SK-N-SH (cell line): Measurements from ENCODE around the gene ZNF438. TPM values are rescaled to one million over a fixed set of nuclear protein-coding genes. Genes with fewer than 3 reads are reported as not detected.

Experiments
- CTCF ChIA-PET: fragments of 300-600, 350-600 bp; formaldehyde crosslinking; extraction: SDS; loops from one replicate; lab custom pipeline; 2021; lab: Yijun Ruan, JAX
- POLR2A ChIA-PET: fragments of 350-600 bp; sonication (Branson Sonifier 250); formaldehyde crosslinking; extraction: SDS; loops from one replicate; lab custom pipeline; 2020; ENCODE audit warnings: antibody characterized with exemption, inconsistent platforms; lab: Yijun Ruan, JAX
- DNase-seq: peaks from one replicate; pipeline ENCODE4 v3.0.0; 2012
- H2AFZ ChIP-seq: fragments of 200-600 bp; sonication (generic); 2 replicates; pipeline ENCODE4 v1.8.1; 2016; ENCODE audit warnings: antibody characterized with exemption, mild to moderate bottlenecking, low read depth
- H3F3A ChIP-seq: fragments of 200-600 bp; sonication (generic); replicated peaks from 2 replicates; pipeline ENCODE3; 2016; ENCODE audit warnings: antibody characterized with exemption, mild to moderate bottlenecking; ENCODE audit not compliant: insufficient read depth
- H3K27ac ChIP-seq, 2 experiments: fragments of 200-500 bp in 1 of 2; fragments of 200-600 bp in 1 of 2; sonication (Bioruptor generic) in 1 of 2; sonication (generic), shearing (Covaris generic) in 1 of 2; 2 replicates each; pipeline versions ENCODE4 v1.5.1 to v1.6.1; 2014 to 2016; ENCODE audit warnings: low read depth in 2 of 2, inconsistent platforms in 1 of 2, low read length in 1 of 2, mild to moderate bottlenecking in 1 of 2, mixed read lengths in 1 of 2
- H3K27me3 ChIP-seq: fragments of 200-600 bp; sonication (generic), shearing (Covaris generic); 2 replicates; pipeline ENCODE4 v1.6.1; 2016; ENCODE audit warnings: mixed run types; ENCODE audit not compliant: insufficient read depth
- H3K36me3 ChIP-seq, 2 experiments: fragments of 200-500 bp in 1 of 2; fragments of 200-600 bp in 1 of 2; sonication (Bioruptor generic) in 1 of 2; sonication (generic) in 1 of 2; replicated peaks in 1 of 2; 2 replicates each; pipeline versions ENCODE3 to v1.5.1; 2014 to 2016; ENCODE audit warnings: low read length in 1 of 2, mild to moderate bottlenecking in 1 of 2; ENCODE audit not compliant: insufficient read depth in 2 of 2, control insufficient read depth in 1 of 2
- H3K4me1 ChIP-seq, 2 experiments: fragments of 200-500 bp in 1 of 2; fragments of 200-600 bp in 1 of 2; sonication (Bioruptor generic) in 1 of 2; sonication (generic), shearing (Covaris generic) in 1 of 2; 2 replicates each; pipeline versions ENCODE4 v1.5.1 to v1.6.1; 2014 to 2016; ENCODE audit warnings: low read depth in 1 of 2, low read length in 1 of 2, mixed run types in 1 of 2; ENCODE audit not compliant: insufficient read depth in 2 of 2, control insufficient read depth in 1 of 2
- H3K4me2 ChIP-seq: fragments of 200-600 bp; sonication (generic), shearing (Covaris generic); 2 replicates; pipeline ENCODE4 v1.6.1; 2017; ENCODE audit warnings: mixed run types
- H3K4me3 ChIP-seq, 2 experiments: fragments of 200-500 bp in 1 of 2; fragments of 200-600 bp in 1 of 2; sonication (Bioruptor generic) in 1 of 2; sonication (generic), shearing (Covaris generic) in 1 of 2; 2 replicates each; pipeline versions ENCODE4 v1.5.1 to v1.8.1; 2014 to 2016; ENCODE audit warnings: low read depth in 2 of 2, inconsistent platforms in 1 of 2, low read length in 1 of 2, mild to moderate bottlenecking in 1 of 2, mixed read lengths in 1 of 2, moderate library complexity in 1 of 2
- H3K79me2 ChIP-seq: fragments of 200-600 bp; sonication (generic); 2 replicates; pipeline ENCODE4 v1.8.1; 2017; ENCODE audit warnings: mild to moderate bottlenecking; ENCODE audit not compliant: insufficient read depth
- H3K9ac ChIP-seq: fragments of 200-600 bp; sonication (generic); 2 replicates; pipeline ENCODE4 v1.6.1; 2017; ENCODE audit warnings: mixed run types
- H3K9me2 ChIP-seq: fragments of 200-600 bp; sonication (generic); 2 replicates; pipeline ENCODE4 v1.6.1; 2017; ENCODE audit warnings: mixed run types
- H3K9me3 ChIP-seq: fragments of 200-600 bp; sonication (generic); 2 replicates; pipeline ENCODE4 v1.6.1; 2017; ENCODE audit warnings: mixed run types, mild to moderate bottlenecking, moderate library complexity
- H4K20me1 ChIP-seq: fragments of 200-600 bp; sonication (generic); 2 replicates; pipeline ENCODE4 v1.6.1; 2017; ENCODE audit warnings: mild to moderate bottlenecking, mixed run types; ENCODE audit not compliant: insufficient read depth
- CHD2 ChIP-seq: fragments of 150-350 bp; IDR thresholded peaks from 2 replicates; pipeline ENCODE4 v1.6.1; 2018; ENCODE audit warnings: low read length; ENCODE audit not compliant: partially characterized antibody
- ELF1 ChIP-seq: IDR thresholded peaks from 2 replicates; pipeline ENCODE4 v1.4.0; 2012
- EP300 ChIP-seq, 2 experiments: IDR thresholded peaks; 2 replicates each; pipeline versions ENCODE4 v1.4.0 to v1.6.1; 2012; ENCODE audit warnings: borderline replicate concordance in 1 of 2, low read depth in 1 of 2, low read length in 1 of 2
- EZH2phosphoT487 ChIP-seq: fragments of 200-600 bp; sonication (generic); IDR thresholded peaks from 2 replicates; pipeline ENCODE4 v1.6.1; 2017; ENCODE audit warnings: low read depth, mixed run types, mild to moderate bottlenecking, antibody characterized with exemption, moderate library complexity, borderline replicate concordance
- FOXJ3 ChIP-seq: sonication (generic); formaldehyde crosslinking; IDR thresholded peaks from 2 replicates; pipeline ENCODE4 v1.5.1; 2020; ENCODE audit warnings: mild to moderate bottlenecking, missing genetic modification reagents
- JUND ChIP-seq: IDR thresholded peaks from 2 replicates; pipeline ENCODE4 v1.4.0; 2012
- MEF2A ChIP-seq: IDR thresholded peaks from 2 replicates; pipeline ENCODE4 v1.4.0; 2012; ENCODE audit warnings: low read depth, borderline replicate concordance
- RFX5 ChIP-seq: IDR thresholded peaks from 2 replicates; pipeline ENCODE4 v1.6.1; 2012; ENCODE audit warnings: mild to moderate bottlenecking, improper control_type of control experiment, low read length
- SIN3A ChIP-seq: IDR thresholded peaks from 2 replicates; pipeline ENCODE4 v1.6.1; 2012; ENCODE audit warnings: low read depth, mild to moderate bottlenecking, low read length, moderate library complexity, borderline replicate concordance
- SMC3 ChIP-seq: IDR thresholded peaks from 2 replicates; pipeline ENCODE4 v1.6.1; 2012; ENCODE audit warnings: low read depth, low read length, improper control_type of control experiment
- TAF1 ChIP-seq: IDR thresholded peaks from 2 replicates; pipeline ENCODE4 v1.6.1; 2012; ENCODE audit warnings: low read depth, mild to moderate bottlenecking, low read length, moderate library complexity, borderline replicate concordance
- ZBTB33 ChIP-seq: IDR thresholded peaks from 2 replicates; pipeline ENCODE4 v1.4.0; 2012; ENCODE audit warnings: low read depth, borderline replicate concordance
- WGBS: methylation state at CpG from one replicate; pipeline ENCODE4 v1.1.6; 2017; ENCODE audit warnings: low lambda C conversion rate; 5-methylcytosine and 5-hydroxymethylcytosine counted together
- polyA plus RNA-seq, 3 experiments: library from polyadenylated mRNA; depleted of rRNA; stranded (reverse); fragments of >200 nt; gene quantifications; 2 replicates each; pipeline ENCODE4 v1.2.3, GENCODE V29; 2012
- TF ChIP-seq, protein P1 (sequence below): IDR thresholded peaks from 2 replicates; pipeline ENCODE4 v1.6.1; 2012; ENCODE audit warnings: mild to moderate bottlenecking, low read depth, low read length, moderate library complexity

The ZNF438 gene
- polyA plus RNA-seq, 1 of the 3 experiments (the other 2 are of a cell fraction) = 2.1 TPM

DNA sequence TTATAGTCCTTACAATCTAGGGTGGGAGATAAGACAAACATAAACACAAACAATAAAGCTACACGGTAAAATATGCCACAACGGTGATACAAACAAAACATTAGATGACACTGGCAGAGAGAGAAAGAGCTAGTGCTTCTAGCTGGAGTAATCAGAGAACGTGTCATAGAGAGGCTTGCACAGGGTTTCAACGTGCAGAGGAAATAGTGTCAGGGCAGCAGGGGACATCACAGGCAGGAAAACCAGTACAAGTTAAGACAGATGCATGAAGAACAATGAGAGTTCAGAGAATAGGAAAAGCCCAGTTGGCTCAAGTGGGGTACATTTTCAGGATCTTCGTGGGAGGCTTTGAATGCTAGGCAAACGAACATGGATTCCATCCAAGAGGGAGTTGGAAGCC, 91.4 kb downstream of the ZNF438 start:
- 89% methylated on average over 6 of the region's 6 CpGs for WGBS

More for the DNA sequence above, 91.4 kb downstream of the ZNF438 start:
- Histone ChIP-seq H3F3A (no peaks in the 10 kb centered on the region), H3K9me2 (no peaks in the 10 kb centered on the region), H3K79me2 (no peaks in the 10 kb centered on the region), H3K4me2 (no peak overlapping the region), H3K27me3 (no peaks in the 10 kb centered on the region), H3K9me3 (no peaks in the 10 kb centered on the region), H2AFZ (no peak overlapping the region), H3K9ac (no peak overlapping the region), H3K36me3 (no peaks in the 10 kb centered on the region), H3K27ac (no peak overlapping the region), H4K20me1 (no peaks in the 10 kb centered on the region), H3K4me1 (no peaks in the 10 kb centered on the region), H3K4me3 (no peak overlapping the region)
- CTCF ChIA-PET = no interaction called here
- DNase-seq = no peak
- TF ChIP-seq JUND (no peak), ZBTB33 (no peak), EZH2phosphoT487 (no peak), ELF1 (no peak), MEF2A (no peak), SMC3 (no peak), RFX5 (no peak), TAF1 (no peak), SIN3A (no peak), CHD2 (no peak), FOXJ3 (CRISPR knock-in tag) (no peak), EP300 (IDR thresholded peaks at IDR 0.05; ENCODE audit: borderline replicate concordance in 1 of 2, low read depth in 1 of 2, low read length in 1 of 2) (no peak)
- TF ChIP-seq, protein P1, sequence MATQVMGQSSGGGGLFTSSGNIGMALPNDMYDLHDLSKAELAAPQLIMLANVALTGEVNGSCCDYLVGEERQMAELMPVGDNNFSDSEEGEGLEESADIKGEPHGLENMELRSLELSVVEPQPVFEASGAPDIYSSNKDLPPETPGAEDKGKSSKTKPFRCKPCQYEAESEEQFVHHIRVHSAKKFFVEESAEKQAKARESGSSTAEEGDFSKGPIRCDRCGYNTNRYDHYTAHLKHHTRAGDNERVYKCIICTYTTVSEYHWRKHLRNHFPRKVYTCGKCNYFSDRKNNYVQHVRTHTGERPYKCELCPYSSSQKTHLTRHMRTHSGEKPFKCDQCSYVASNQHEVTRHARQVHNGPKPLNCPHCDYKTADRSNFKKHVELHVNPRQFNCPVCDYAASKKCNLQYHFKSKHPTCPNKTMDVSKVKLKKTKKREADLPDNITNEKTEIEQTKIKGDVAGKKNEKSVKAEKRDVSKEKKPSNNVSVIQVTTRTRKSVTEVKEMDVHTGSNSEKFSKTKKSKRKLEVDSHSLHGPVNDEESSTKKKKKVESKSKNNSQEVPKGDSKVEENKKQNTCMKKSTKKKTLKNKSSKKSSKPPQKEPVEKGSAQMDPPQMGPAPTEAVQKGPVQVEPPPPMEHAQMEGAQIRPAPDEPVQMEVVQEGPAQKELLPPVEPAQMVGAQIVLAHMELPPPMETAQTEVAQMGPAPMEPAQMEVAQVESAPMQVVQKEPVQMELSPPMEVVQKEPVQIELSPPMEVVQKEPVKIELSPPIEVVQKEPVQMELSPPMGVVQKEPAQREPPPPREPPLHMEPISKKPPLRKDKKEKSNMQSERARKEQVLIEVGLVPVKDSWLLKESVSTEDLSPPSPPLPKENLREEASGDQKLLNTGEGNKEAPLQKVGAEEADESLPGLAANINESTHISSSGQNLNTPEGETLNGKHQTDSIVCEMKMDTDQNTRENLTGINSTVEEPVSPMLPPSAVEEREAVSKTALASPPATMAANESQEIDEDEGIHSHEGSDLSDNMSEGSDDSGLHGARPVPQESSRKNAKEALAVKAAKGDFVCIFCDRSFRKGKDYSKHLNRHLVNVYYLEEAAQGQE = no peak
- POLR2A ChIA-PET = no interaction called here
